Measurements from ENCODE around the gene MAPK9. TPM values are rescaled to one million over a fixed set of nuclear protein-coding genes. Genes with fewer than 3 reads are reported as not detected.
"Not testable (repeated sequence)": the region's sequence is repeated elsewhere in the genome, so short reads cannot be mapped to it uniquely, and the experiment has no call there.

Gene MAPK9
- total RNA-seq, 3 donors from 2014 or later = 31.2 to 37.9 (median 34.7) TPM

DNA sequence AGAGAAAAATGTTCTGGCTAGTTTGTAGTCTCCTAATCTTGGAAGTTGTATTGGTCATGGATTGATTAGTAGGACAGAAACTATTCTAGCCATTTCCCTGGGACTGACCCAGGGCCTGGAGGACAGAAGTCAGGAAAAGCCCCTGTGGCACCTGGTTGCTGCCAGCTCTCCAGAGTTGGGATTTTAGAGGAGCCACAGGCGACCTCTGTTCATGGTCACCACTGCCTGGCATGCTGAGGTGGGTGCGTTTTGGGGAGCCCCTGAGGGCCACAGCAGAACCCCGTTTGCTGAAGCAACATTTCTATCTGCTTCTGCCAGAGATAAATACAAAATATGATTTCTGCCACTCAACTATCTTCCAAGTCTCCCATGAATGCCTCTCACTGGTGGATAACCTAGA, 7.6 kb upstream of the MAPK9 start:
- TF ChIP-seq, protein P1, sequence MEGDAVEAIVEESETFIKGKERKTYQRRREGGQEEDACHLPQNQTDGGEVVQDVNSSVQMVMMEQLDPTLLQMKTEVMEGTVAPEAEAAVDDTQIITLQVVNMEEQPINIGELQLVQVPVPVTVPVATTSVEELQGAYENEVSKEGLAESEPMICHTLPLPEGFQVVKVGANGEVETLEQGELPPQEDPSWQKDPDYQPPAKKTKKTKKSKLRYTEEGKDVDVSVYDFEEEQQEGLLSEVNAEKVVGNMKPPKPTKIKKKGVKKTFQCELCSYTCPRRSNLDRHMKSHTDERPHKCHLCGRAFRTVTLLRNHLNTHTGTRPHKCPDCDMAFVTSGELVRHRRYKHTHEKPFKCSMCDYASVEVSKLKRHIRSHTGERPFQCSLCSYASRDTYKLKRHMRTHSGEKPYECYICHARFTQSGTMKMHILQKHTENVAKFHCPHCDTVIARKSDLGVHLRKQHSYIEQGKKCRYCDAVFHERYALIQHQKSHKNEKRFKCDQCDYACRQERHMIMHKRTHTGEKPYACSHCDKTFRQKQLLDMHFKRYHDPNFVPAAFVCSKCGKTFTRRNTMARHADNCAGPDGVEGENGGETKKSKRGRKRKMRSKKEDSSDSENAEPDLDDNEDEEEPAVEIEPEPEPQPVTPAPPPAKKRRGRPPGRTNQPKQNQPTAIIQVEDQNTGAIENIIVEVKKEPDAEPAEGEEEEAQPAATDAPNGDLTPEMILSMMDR (IDR thresholded peaks at IDR 0.05) = no peak
- no peak for TF ChIP-seq POLR2AphosphoS5 (IDR thresholded peaks at IDR 0.05)
- no peak for TF ChIP-seq POLR2A (IDR thresholded peaks at IDR 0.05)
- H3K4me3 ChIP-seq = no peak overlapping the region
- intact Hi-C loops (cut with DNase I; ENCODE audit: low total_unique reads) = no loop called here
- no peaks in the 10 kb centered on the region for H3K4me1 ChIP-seq
- no peaks in the 10 kb centered on the region for H3K9me3 ChIP-seq
- DNase-seq (ENCODE audit: low spot score in 2 of 2) = no peak
- H3K36me3 ChIP-seq = no peaks in the 10 kb centered on the region
- no peak overlapping the region for H3K27ac ChIP-seq
- no peaks in the 10 kb centered on the region for H3K27me3 ChIP-seq

DNA sequence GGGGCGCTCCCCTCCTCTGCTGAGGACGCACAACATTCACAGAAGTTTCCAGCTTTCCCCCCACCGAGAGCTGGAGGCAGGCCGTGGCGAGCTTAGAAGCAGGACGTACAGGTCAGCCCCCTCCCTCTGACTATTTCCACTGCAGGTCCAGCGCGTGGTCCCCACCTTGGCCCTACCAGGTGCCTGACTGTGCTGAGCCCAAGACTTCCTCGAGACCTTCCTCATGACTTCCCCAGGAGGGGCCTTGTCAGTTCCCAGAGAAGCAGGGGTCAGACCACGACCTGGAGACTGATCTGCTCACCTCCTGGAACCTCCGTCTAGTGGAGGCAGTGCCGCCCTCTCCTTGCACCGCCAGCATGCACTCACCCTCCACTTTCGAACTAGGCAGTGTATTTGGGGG, 7.1 kb upstream of the MAPK9 start:
- DNase-seq (ENCODE audit: low spot score in 2 of 2); H3K4me1 ChIP-seq; intact Hi-C loops (cut with DNase I; ENCODE audit: low total_unique reads): not testable (repeated sequence)

DNA sequence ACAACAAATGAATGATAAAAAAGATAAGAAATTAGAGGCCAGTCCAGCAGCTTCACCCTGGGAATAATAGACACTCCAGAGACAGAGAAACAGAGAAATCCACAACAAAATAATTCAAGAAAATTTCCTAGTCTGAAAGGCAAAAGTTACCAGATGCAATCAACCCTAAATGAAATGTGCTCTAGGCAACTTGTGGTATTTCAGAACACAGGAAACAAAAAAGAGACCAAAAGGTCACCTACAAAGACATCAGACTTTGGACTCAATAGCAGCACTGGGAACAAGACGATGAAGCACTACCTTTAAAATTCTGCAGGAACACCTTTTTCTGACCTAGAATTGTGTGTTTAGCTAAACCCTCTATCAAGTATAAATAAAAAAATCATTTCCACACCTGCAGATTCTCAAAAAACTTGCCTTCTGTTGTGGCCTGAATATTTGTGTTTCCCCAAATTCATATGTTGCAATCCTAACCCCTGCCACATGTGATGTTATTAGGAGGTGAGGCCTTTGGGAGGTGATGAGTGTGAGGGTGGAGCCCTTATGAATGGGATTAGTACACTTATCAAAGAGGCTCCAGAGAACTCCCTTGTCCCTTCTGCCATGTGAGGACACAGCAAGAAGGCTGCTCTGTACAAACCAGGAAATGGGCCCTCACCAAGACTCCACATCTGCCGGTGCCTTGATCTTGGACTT, 5.9 kb upstream of the MAPK9 start:
- no peaks in the 10 kb centered on the region for H3K36me3 ChIP-seq
- H3K27me3 ChIP-seq = no peaks in the 10 kb centered on the region
- DNase-seq (ENCODE audit: low spot score in 2 of 2) = no peak
- H3K9me3 ChIP-seq = no peaks in the 10 kb centered on the region
- H3K4me1 ChIP-seq = no peaks in the 10 kb centered on the region
- H3K4me3 ChIP-seq = no peak overlapping the region
- TF ChIP-seq POLR2A (IDR thresholded peaks at IDR 0.05) (no peak), POLR2AphosphoS5 (IDR thresholded peaks at IDR 0.05) (no peak)
- TF ChIP-seq, protein P1 (IDR thresholded peaks at IDR 0.05) = no peak
- intact Hi-C loops (cut with DNase I; ENCODE audit: low total_unique reads) = no loop called here
- H3K27ac ChIP-seq = no peak overlapping the region

More for the DNA sequence above, 7.1 kb upstream of the MAPK9 start:
- H3K9me3 ChIP-seq, H3K36me3 ChIP-seq, H3K4me3 ChIP-seq, H3K27me3 ChIP-seq, H3K27ac ChIP-seq: not testable (repeated sequence)

DNA sequence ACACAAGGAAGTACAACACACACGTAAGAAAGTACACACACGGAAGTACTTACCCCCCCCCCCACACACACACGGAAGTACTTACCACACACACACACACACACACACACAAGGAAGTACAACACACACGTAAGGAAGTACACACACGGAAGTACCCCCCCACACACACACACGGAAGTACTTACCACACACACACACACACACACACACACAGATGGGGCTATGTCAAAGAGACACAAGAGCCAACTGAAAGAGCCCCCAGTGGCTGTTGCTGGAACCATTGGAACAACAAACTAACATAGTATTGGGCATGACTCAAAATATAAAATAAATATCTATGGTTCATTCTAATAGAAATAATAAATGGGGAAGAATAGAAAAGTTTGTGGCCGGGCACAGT, 4.9 kb upstream of the MAPK9 start:
- no peak for DNase-seq (ENCODE audit: low spot score in 2 of 2)
- H3K4me1 ChIP-seq = no peaks in the 10 kb centered on the region
- H3K27ac ChIP-seq = no peak overlapping the region
- intact Hi-C loops (cut with DNase I; ENCODE audit: low total_unique reads) = no loop called here
- no peaks in the 10 kb centered on the region for H3K9me3 ChIP-seq
- TF ChIP-seq POLR2AphosphoS5 (IDR thresholded peaks at IDR 0.05) (no peak), POLR2A (IDR thresholded peaks at IDR 0.05) (no peak)
- TF ChIP-seq, protein P1 (IDR thresholded peaks at IDR 0.05) = no peak
- H3K4me3 ChIP-seq = no peak overlapping the region
- H3K36me3 ChIP-seq = no peaks in the 10 kb centered on the region
- no peaks in the 10 kb centered on the region for H3K27me3 ChIP-seq

DNA sequence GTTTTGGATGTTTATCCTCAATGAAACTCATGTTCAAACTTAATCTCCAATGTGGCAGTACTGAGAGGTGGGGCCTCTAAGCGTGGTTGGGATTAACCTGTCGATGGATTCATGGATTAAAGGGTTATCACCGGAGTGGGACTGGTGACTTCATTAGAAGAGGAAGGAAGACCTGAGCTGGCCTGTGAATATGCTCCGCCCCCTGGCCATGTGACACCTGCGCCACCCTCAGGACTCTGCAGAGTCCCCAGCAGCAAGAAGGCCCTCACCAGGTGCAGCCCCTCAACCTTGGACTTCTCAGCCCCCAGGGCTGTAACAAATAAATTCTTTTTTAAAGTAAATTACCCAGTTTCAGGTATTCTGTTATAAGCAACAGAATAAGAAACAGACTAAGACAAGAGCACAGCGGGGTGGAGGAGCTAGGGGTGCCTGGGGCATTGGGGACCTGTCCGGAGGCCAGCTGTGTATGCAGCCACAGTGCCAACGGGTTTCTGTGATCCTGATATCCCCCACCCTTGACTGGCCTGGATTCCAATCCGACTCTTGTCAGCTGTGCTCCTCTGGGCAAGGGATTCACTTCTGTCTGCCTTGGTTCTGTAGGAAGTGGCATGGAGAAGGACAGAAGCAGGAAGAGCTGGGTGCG, 3.2 kb upstream of the MAPK9 start:
- no peak for DNase-seq (ENCODE audit: low spot score in 2 of 2)

More for the DNA sequence above, 3.2 kb upstream of the MAPK9 start:
- H3K36me3 ChIP-seq = no peaks in the 10 kb centered on the region
- intact Hi-C loops (cut with DNase I; ENCODE audit: low total_unique reads) = loop anchor here (5.0 kb wide), 1 partner anchor 177 kb away; no protein-coding TSS in a partner anchor
- TF ChIP-seq POLR2AphosphoS5 (IDR thresholded peaks at IDR 0.05) (no peak), POLR2A (IDR thresholded peaks at IDR 0.05) (no peak)
- TF ChIP-seq, protein P1 (IDR thresholded peaks at IDR 0.05) = no peak
- H3K4me3 ChIP-seq = no peak overlapping the region
- no peaks in the 10 kb centered on the region for H3K27me3 ChIP-seq
- peaks cover 0 to 7% of the 10 kb centered on the region in 2 donors for H3K4me1 ChIP-seq
- no peaks in the 10 kb centered on the region for H3K9me3 ChIP-seq
- no peak overlapping the region for H3K27ac ChIP-seq
